Raji (cell line): ENCODE data around the gene PIK3R2.
A peak's percentile ranks its signal among the peaks of the same experiment; 100 is the strongest.

Experiments
- POLR2A ChIP-seq: IDR thresholded peaks from 2 replicates; pipeline ENCODE4 v1.6.1; 2011; ENCODE audit warnings: low read depth, low read length, control low read depth; ENCODE audit not compliant: insufficient read depth

The PIK3R2 gene

DNA sequence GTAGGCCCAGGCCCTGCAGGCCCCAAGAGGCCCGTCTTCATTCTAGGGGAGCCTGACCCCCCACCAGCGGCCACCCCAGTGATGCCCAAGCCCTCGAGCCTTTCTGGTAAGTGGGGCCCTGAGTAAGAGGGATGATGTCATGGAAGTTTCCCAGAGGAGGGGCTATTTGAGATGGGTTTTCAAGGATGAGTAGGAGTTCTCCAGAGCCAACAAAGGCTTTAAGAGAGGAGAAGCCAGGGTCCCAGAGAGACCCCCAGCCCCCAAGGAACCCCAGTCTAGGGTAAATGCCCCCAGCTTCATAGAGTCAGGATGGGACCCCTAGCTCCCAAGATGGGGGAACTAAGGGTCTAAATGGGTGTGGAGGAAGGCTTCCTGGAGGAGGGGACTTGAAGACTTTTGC, 9.1 kb upstream of the PIK3R2 start:
- TF ChIP-seq POLR2A: no peak

DNA sequence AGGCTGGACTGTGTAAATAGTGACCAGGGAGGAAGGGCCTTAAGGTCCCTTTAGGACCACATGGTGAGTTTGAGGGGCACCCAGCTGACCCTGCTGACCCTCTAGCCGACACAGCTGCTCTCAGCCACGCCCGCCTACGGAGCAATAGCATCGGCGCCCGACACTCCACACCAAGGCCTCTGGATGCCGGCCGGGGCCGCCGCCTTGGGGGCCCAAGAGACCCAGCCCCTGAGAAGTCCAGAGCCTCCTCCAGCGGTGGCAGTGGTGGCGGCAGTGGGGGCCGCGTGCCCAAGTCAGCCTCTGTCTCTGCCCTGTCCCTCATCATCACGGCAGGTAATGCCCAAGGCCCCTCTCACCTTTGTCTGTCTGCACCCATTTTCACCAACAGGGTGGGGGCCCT, 8.6 kb upstream of the PIK3R2 start:
- no peak for TF ChIP-seq POLR2A

DNA sequence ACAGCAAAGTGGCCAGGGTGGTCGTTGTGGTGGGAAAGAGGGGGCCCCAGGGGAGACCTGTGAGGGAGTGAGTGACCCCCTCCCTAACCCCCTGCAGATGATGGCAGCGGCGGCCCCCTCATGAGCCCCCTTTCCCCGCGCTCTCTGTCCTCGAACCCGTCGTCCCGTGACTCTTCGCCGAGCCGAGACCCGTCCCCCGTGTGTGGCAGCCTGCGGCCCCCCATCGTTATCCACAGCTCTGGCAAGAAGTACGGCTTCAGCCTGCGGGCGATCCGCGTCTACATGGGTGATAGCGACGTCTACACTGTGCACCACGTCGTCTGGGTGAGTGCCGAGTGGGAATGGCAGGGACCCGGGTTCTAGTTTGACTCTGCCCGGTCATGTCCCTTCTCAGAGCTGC, 8.1 kb upstream of the PIK3R2 start:
- no peak for TF ChIP-seq POLR2A

DNA sequence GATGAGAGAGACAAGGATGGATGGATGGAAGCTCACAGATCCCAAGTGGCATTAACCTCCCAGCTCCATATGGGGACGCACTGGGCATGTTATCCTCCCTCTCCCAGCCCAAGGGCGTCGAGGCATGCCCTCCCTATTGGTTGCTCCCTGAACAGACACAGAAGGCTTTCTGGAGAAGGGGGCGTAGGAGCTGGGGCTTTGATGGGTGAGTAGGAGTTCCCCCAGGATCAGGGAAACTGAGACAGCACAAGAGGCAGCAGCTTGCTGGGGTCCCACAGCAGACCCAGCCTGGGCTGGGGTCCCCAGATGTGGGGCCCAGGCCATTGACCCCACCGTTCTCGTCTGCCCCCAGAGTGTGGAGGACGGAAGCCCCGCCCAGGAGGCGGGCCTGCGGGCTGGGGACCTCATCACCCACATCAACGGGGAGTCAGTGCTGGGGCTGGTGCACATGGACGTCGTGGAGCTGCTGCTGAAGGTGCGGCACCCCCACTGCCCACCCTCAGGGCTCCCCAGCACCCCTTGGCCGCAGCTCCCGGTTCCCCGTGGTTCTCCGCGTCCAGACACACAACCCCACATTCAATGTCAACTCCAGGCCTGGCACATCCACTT, 7.5 kb upstream of the PIK3R2 start:
- TF ChIP-seq POLR2A: no peak

GRCh38 chr19:18147396-18147795, 5.6 kb upstream of the PIK3R2 start:
- TF ChIP-seq POLR2A: no peak

- no peak for TF ChIP-seq POLR2A
Observed at GRCh38 chr19:18149596-18149975, 3.4 kb upstream of the PIK3R2 start.

GRCh38 chr19:18150776-18151624, 2.0 kb upstream of the PIK3R2 start:
- no peak for TF ChIP-seq POLR2A

GRCh38 chr19:18152442-18152816, 534 bp upstream of the PIK3R2 start:
- TF ChIP-seq POLR2A: peak; percentile 44; the same call in 1 of the 2 replicates

- TF ChIP-seq POLR2A: no peak
Observed at GRCh38 chr19:18153556-18154134, 682 bp downstream of the PIK3R2 start.

GRCh38 chr19:18155095-18156087, 2.4 kb downstream of the PIK3R2 start:
- TF ChIP-seq POLR2A: no peak

DNA sequence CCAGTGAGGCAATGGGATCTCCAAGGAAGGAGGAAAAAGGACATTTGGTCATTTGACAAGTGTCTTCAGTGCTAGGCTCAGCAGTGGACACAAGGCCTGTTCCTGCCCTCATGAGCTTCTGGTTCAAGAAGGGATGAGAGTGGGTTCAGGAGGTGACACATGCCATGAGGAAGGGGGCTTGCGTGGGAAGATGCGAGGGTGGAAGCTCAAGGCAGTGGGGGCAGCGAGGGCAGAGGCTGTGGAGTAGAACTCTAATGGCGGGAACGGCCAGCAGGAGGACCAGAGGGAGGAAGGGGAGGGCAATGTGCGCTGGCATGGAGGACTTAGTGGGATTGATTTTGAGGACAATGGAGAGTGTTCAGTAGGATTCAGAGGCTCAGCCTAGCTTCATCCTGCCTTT, 3.3 kb downstream of the PIK3R2 start:
- TF ChIP-seq POLR2A: no peak

- TF ChIP-seq POLR2A: no peak
Observed at GRCh38 chr19:18156841-18157464, 4.0 kb downstream of the PIK3R2 start.

- no peak for TF ChIP-seq POLR2A
Observed at GRCh38 chr19:18157465-18158063, 4.6 kb downstream of the PIK3R2 start.

DNA sequence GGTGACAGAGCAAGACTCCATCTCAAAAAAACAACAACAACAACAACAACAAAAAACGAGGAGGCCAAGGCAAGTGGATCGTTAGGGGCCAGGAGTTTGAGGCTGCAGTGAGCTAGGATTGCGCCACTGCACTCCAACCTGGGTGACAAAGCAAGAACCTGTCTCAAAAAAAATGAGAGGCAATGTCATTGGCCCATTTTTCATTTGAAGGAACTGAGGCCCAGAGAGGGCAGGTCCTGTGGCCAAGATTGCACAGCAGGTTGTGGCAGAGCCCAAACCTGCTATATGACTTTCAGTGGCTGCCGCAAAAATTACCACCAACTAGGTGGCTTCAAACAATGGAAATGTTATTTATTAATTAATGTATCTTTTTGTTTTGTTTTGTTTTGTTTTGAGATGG, 5.5 kb downstream of the PIK3R2 start:
- TF ChIP-seq POLR2A: no peak
